Spleen (tissue), 7 donors: Measurements from ENCODE around the gene CKMT1A.

Experiments used
- POLR2A ChIP-seq, 3 donors: fragments of 450-650 bp; IDR thresholded peaks; one replicate each; pipeline ENCODE4 v1.5.1; 2017; ENCODE audit warnings: antibody characterized with exemption in 3 of 3, mild to moderate bottlenecking in 1 of 3
- TF ChIP-seq, protein P1 (sequence below), 11 experiments: fragments of 200-600 bp in 7 of 11; fragments of 450-650 bp in 4 of 11; sonication (generic) in 4 of 11; IDR thresholded peaks in 8 of 11; conservative IDR thresholded peaks in 3 of 11; 1 replicate in 7 of 11; 2 replicates in 4 of 11; pipeline versions ENCODE4 v1.4.0 to v1.8.0; 2016 to 2021; ENCODE audit warnings: antibody characterized with exemption in 11 of 11, inconsistent platforms in 4 of 11, mild to moderate bottlenecking in 1 of 11
- donor health status: DM: no; HTN: no; CAD: no; lungs with moderate emphysema.
- donor health status: DM: no; HTN: no; CAD: no.
- donor health status: DM: no; HTN: no; CAD: no.

DNA sequence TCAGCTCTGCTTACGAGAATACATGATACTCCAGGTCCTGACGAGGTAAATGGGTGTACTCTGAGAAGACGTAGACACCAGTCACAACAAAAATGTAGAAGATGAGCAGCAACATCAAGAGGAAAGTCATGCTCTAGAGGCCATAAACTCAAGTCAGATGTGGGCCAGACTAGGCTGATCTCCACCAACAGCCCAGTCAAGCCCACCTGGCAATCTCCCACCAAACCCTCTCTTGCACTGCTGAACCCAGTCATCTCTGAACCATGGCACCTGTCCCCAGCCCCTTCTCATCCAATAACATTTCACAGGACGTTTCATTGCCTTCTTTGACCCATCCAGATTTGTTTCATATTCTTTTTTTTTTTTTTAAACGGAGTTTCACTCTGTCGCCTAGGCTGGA, 41.8 kb downstream of the CKMT1A start:
- TF ChIP-seq, protein P1, sequence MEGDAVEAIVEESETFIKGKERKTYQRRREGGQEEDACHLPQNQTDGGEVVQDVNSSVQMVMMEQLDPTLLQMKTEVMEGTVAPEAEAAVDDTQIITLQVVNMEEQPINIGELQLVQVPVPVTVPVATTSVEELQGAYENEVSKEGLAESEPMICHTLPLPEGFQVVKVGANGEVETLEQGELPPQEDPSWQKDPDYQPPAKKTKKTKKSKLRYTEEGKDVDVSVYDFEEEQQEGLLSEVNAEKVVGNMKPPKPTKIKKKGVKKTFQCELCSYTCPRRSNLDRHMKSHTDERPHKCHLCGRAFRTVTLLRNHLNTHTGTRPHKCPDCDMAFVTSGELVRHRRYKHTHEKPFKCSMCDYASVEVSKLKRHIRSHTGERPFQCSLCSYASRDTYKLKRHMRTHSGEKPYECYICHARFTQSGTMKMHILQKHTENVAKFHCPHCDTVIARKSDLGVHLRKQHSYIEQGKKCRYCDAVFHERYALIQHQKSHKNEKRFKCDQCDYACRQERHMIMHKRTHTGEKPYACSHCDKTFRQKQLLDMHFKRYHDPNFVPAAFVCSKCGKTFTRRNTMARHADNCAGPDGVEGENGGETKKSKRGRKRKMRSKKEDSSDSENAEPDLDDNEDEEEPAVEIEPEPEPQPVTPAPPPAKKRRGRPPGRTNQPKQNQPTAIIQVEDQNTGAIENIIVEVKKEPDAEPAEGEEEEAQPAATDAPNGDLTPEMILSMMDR (IDR thresholded peaks at IDR 0.05 in 8 of 11, conservative IDR thresholded peaks at IDR 0.05 in 3 of 11), result no peak
- TF ChIP-seq POLR2A (IDR thresholded peaks at IDR 0.05), result no peak
